Neural progenitor cell (in vitro differentiated cells): ENCODE data around the gene POC1A. TPM values are rescaled to one million over a fixed set of nuclear protein-coding genes. Genes with fewer than 3 reads are reported as not detected.

Experiments
- DNase-seq: peaks from one replicate; pipeline ENCODE4 v3.0.0-alpha.2; 2016; ENCODE audit warnings: low spot score
- H2AFZ ChIP-seq: fragments of 200-600 bp; sonication (generic); replicated peaks from 2 replicates; pipeline ENCODE4 v1.6.1; 2016; ENCODE audit warnings: antibody characterized with exemption
- H3F3A ChIP-seq: fragments of 200-600 bp; sonication (generic); 2 replicates; pipeline ENCODE4 v1.6.1; 2016; ENCODE audit warnings: antibody characterized with exemption, low read depth
- H3K27ac ChIP-seq: fragments of 200-600 bp; sonication (generic); 2 replicates; pipeline ENCODE4 v1.5.1; 2016; ENCODE audit warnings: mild to moderate bottlenecking
- H3K27me3 ChIP-seq: fragments of 200-600 bp; sonication (generic); 2 replicates; pipeline ENCODE4 v1.6.1; 2016; ENCODE audit warnings: mild to moderate bottlenecking, moderate library complexity
- H3K36me3 ChIP-seq: fragments of 200-600 bp; sonication (generic); 2 replicates; pipeline ENCODE4 v1.5.1; 2016
- H3K4me1 ChIP-seq: fragments of 200-600 bp; sonication (generic); 2 replicates; pipeline ENCODE4 v1.6.1; 2016; ENCODE audit warnings: mixed run types
- H3K4me2 ChIP-seq: fragments of 200-600 bp; sonication (generic); 2 replicates; pipeline ENCODE4 v1.6.1; 2016
- H3K4me3 ChIP-seq: fragments of 200-600 bp; sonication (generic); 2 replicates; pipeline ENCODE4 v1.5.1; 2016
- H3K79me2 ChIP-seq: fragments of 200-600 bp; sonication (generic); 2 replicates; pipeline ENCODE4 v1.6.1; 2016; ENCODE audit warnings: low read depth
- H3K9ac ChIP-seq: fragments of 200-600 bp; sonication (generic); 2 replicates; pipeline ENCODE4 v1.6.1; 2016
- H3K9me3 ChIP-seq: fragments of 200-600 bp; sonication (generic); 2 replicates; pipeline ENCODE4 v1.5.1; 2016; ENCODE audit warnings: low read depth
- H4K20me1 ChIP-seq: fragments of 200-600 bp; sonication (generic); 2 replicates; pipeline ENCODE4 v1.6.1; 2016; ENCODE audit warnings: low read depth
- H3K27ac Mint-ChIP-seq: 3 replicates; pipeline ENCODE4 v1.8.0; 2021; ENCODE audit warnings: mixed read lengths
- H3K27me3 Mint-ChIP-seq: 2 replicates; pipeline ENCODE4 v1.8.0; 2022; ENCODE audit warnings: low read depth, mild to moderate bottlenecking, inconsistent platforms, moderate library complexity, mixed read lengths; ENCODE audit not compliant: insufficient read depth
- H3K36me3 Mint-ChIP-seq: 3 replicates; pipeline ENCODE4 v1.8.0; 2021; ENCODE audit warnings: mixed read lengths
- H3K4me1 Mint-ChIP-seq: 3 replicates; pipeline ENCODE4 v1.8.0; 2021; ENCODE audit warnings: mixed read lengths
- H3K4me3 Mint-ChIP-seq: 3 replicates; pipeline ENCODE4 v1.8.0; 2021; ENCODE audit warnings: mild to moderate bottlenecking, moderate library complexity, mixed read lengths
- H3K9me3 Mint-ChIP-seq: 3 replicates; pipeline ENCODE4 v1.8.0; 2020; ENCODE audit warnings: mixed read lengths
- EZH2 ChIP-seq: fragments of 200-600 bp; sonication (generic); IDR thresholded peaks from 2 replicates; pipeline ENCODE4 v1.6.1; 2017; ENCODE audit warnings: antibody characterized with exemption, mild to moderate bottlenecking, moderate library complexity
- EZH2phosphoT487 ChIP-seq: fragments of 200-600 bp; sonication (generic); IDR thresholded peaks from 2 replicates; pipeline ENCODE4 v1.6.1; 2017; ENCODE audit warnings: antibody characterized with exemption
- total RNA-seq: library from RNA; depleted of rRNA; stranded (reverse); fragments of >200 nt; gene quantifications from 2 replicates; pipeline ENCODE4 v1.2.3, GENCODE V29; 2015; ENCODE audit warnings: low replicate concordance
- TF ChIP-seq, protein P1 (sequence below): fragments of 200-600 bp; sonication (generic); IDR thresholded peaks from 2 replicates; pipeline ENCODE4 v1.5.1; 2017; ENCODE audit warnings: antibody characterized with exemption, mild to moderate bottlenecking

POC1A gene
- total RNA-seq, 1 donor from 2014 or later = 10.3 TPM

DNA sequence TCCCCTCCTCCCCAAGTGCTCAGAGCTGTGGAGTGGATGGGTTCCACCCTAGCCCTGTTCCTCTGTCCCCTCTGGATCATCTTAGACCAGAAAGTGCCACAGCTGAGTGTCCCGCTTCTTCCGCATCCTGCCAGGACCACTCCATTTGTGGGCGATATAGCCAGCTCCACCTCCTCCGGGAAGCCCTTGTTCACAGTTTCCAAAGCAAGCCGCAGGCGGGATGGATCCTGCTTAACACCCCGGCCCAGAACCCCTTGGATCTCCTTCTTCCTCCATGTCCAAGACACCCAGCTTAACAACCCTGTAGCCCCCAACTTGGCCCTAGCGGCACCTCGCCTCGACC is 43.2 kb upstream of the POC1A start:
- Histone ChIP-seq H3K27me3 (no peaks in the 10 kb centered on the region), H2AFZ (peak overlapping the region; percentile 87), H3K4me1 (peaks cover 9% of the 10 kb centered on the region), H3K9ac (no peak overlapping the region), H3K36me3 (peaks cover 16% of the 10 kb centered on the region), H3K4me3 (peak overlapping the region; percentile 78), H3K79me2 (peaks cover 28% of the 10 kb centered on the region), H3K27ac (no peak overlapping the region), H3F3A (no peaks in the 10 kb centered on the region), H3K9me3 (no peaks in the 10 kb centered on the region), H4K20me1 (peaks cover 12% of the 10 kb centered on the region), H3K4me2 (peak overlapping the region; percentile 91)
- DNase-seq = no peak
- peaks cover 16% of the 10 kb centered on the region for H3K4me1 Mint-ChIP-seq
- H3K36me3 Mint-ChIP-seq = peaks cover 16% of the 10 kb centered on the region
- H3K27ac Mint-ChIP-seq = peak overlapping the region; percentile 74
- TF ChIP-seq, protein P1, sequence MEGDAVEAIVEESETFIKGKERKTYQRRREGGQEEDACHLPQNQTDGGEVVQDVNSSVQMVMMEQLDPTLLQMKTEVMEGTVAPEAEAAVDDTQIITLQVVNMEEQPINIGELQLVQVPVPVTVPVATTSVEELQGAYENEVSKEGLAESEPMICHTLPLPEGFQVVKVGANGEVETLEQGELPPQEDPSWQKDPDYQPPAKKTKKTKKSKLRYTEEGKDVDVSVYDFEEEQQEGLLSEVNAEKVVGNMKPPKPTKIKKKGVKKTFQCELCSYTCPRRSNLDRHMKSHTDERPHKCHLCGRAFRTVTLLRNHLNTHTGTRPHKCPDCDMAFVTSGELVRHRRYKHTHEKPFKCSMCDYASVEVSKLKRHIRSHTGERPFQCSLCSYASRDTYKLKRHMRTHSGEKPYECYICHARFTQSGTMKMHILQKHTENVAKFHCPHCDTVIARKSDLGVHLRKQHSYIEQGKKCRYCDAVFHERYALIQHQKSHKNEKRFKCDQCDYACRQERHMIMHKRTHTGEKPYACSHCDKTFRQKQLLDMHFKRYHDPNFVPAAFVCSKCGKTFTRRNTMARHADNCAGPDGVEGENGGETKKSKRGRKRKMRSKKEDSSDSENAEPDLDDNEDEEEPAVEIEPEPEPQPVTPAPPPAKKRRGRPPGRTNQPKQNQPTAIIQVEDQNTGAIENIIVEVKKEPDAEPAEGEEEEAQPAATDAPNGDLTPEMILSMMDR = no peak
- TF ChIP-seq EZH2phosphoT487 = no peak
- no peak for TF ChIP-seq EZH2
- peaks cover 2% of the 10 kb centered on the region for H3K27me3 Mint-ChIP-seq
- H3K4me3 Mint-ChIP-seq = peak overlapping the region; percentile 99
- H3K9me3 Mint-ChIP-seq = no peaks in the 10 kb centered on the region

DNA sequence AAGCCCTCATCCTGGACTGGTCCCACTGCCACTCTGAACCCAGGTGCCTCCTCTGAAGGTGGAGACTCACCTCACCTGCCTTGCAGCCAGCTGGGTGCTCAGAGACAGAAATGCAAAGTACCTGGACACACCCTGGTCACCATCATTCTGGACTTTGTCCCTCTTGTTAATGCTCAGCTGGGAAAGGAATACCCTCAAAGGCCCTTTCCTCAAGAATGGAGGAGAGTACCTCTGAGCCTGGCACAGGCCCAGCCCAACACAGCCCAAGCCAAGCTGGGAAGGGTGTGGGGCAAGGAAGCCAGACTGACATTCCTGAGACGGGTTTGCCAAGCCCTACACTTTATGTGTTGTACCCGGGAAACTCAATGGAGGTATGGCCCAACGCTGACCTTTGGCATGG is 42.8 kb upstream of the POC1A start:
- no peak for DNase-seq
- H2AFZ ChIP-seq = no peak overlapping the region
- H3K79me2 ChIP-seq = peaks cover 28% of the 10 kb centered on the region
- H3K27me3 ChIP-seq = no peaks in the 10 kb centered on the region
- no peaks in the 10 kb centered on the region for H3F3A ChIP-seq
- TF ChIP-seq, protein P1 = no peak
- Mint-ChIP-seq H3K27ac (peak overlapping the region; percentile 90), H3K4me3 (peak overlapping the region; percentile 99), H3K4me1 (peaks cover 16% of the 10 kb centered on the region), H3K9me3 (no peaks in the 10 kb centered on the region), H3K36me3 (peaks cover 13% of the 10 kb centered on the region), H3K27me3 (peaks cover 2% of the 10 kb centered on the region)
- H3K9me3 ChIP-seq = no peaks in the 10 kb centered on the region
- H3K4me1 ChIP-seq = peaks cover 9% of the 10 kb centered on the region
- H3K27ac ChIP-seq = no peak overlapping the region
- peaks cover 16% of the 10 kb centered on the region for H3K36me3 ChIP-seq
- H3K4me3 ChIP-seq = no peak overlapping the region
- peaks cover 12% of the 10 kb centered on the region for H4K20me1 ChIP-seq
- no peak overlapping the region for H3K9ac ChIP-seq
- H3K4me2 ChIP-seq = no peak overlapping the region

DNA sequence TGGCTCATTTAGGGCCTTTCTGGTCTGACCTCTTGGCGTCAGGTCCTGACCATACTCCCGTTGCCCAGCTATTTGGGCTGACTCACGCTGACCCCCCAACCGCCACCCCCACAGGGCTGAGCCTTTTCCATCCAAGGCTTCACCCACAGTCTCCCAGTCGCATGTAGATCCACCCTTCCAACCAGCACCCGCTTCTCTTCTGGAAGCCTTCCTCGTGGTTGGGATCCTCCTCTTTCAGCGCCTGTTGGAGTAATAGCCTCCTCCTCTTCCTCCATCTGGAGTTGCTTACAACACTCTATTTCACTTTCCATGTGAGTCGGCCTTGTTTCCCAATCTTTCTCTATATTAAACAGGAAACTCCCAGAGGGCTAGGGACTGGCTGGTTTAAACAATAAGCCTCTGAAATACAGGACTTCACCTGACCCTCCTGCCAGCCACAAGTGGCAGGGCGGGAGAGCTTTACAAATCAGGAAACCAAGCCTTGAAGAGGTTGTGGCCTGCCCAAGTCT is 41.7 kb upstream of the POC1A start:
- peaks cover 7% of the 10 kb centered on the region for H3K36me3 Mint-ChIP-seq
- no peak overlapping the region for H3K4me3 ChIP-seq
- DNase-seq = no peak
- no peaks in the 10 kb centered on the region for H3K9me3 ChIP-seq
- H3K9me3 Mint-ChIP-seq = no peaks in the 10 kb centered on the region
- no peak overlapping the region for H2AFZ ChIP-seq
- H3K4me1 ChIP-seq = peaks cover 9% of the 10 kb centered on the region
- H3K79me2 ChIP-seq = peaks cover 28% of the 10 kb centered on the region
- H3K27me3 Mint-ChIP-seq = peaks cover 2% of the 10 kb centered on the region
- peaks cover 23% of the 10 kb centered on the region for H3K4me1 Mint-ChIP-seq
- H3K27ac ChIP-seq = no peak overlapping the region
- no peak overlapping the region for H3K9ac ChIP-seq
- no peak overlapping the region for H3K4me2 ChIP-seq
- H4K20me1 ChIP-seq = peaks cover 12% of the 10 kb centered on the region
- H3F3A ChIP-seq = no peaks in the 10 kb centered on the region
- TF ChIP-seq EZH2 (no peak), EZH2phosphoT487 (no peak)
- TF ChIP-seq, protein P1 = no peak
- H3K27ac Mint-ChIP-seq = no peak overlapping the region
- no peaks in the 10 kb centered on the region for H3K27me3 ChIP-seq
- no peak overlapping the region for H3K4me3 Mint-ChIP-seq
- peaks cover 11% of the 10 kb centered on the region for H3K36me3 ChIP-seq

DNA sequence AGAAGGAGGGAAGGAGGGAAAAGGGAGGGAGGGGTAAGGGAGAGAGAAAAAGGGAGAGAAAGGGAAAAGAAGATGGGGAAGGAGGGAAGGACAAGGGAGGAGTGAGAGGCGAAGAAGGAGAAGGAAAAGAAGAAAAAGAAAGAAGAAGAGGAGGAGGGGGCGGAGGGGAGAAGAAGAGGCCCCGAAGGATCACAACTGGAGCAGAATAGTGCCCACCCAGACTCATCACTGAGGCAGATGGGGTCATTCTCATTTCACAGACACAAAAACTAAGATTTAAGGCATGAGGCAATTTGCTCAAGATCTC is 41.0 kb upstream of the POC1A start:
- Histone ChIP-seq H3K27ac (no peak overlapping the region), H3K79me2 (peaks cover 22% of the 10 kb centered on the region), H3K9ac (no peak overlapping the region), H3K9me3 (no peaks in the 10 kb centered on the region), H3K36me3 (peaks cover 7% of the 10 kb centered on the region), H3K27me3 (no peaks in the 10 kb centered on the region), H3K4me3 (no peak overlapping the region), H3K4me1 (peaks cover 13% of the 10 kb centered on the region), H3K4me2 (no peak overlapping the region), H4K20me1 (peaks cover 12% of the 10 kb centered on the region), H3F3A (no peaks in the 10 kb centered on the region), H2AFZ (no peak overlapping the region)
- Mint-ChIP-seq H3K9me3 (no peaks in the 10 kb centered on the region), H3K27ac (no peak overlapping the region), H3K4me3 (no peak overlapping the region), H3K4me1 (peaks cover 26% of the 10 kb centered on the region), H3K36me3 (peaks cover 6% of the 10 kb centered on the region), H3K27me3 (peaks cover 2% of the 10 kb centered on the region)
- no peak for DNase-seq
- no peak for TF ChIP-seq EZH2phosphoT487
- TF ChIP-seq EZH2 = no peak
- TF ChIP-seq, protein P1 = no peak
